Adrenal gland (tissue), 12 donors: ENCODE results near the gene IRF2BP2. TPM values are rescaled to one million over a fixed set of nuclear protein-coding genes. Genes with fewer than 3 reads are reported as not detected.

Source experiments
- DNase-seq, 7 donors: peaks; one replicate each; pipeline ENCODE4 v3.0.0-alpha.2; 2019 to 2020
- H3K27ac ChIP-seq, 5 donors: fragments of 200-600 bp; sonication (generic) in 4 of 5; 1 replicate in 3 of 5; 2 replicates in 2 of 5; pipeline versions ENCODE4 v1.5.1 to v1.8.0; 2016 to 2020; ENCODE audit warnings: mild to moderate bottlenecking in 1 of 5
- H3K27me3 ChIP-seq: fragments of 200-600 bp; 2 replicates; pipeline ENCODE4 v1.8.0; 2021
- H3K36me3 ChIP-seq, 2 donors: fragments of 200-600 bp; replicated peaks in 1 of 2; 1 replicate in 1 of 2; 2 replicates in 1 of 2; pipeline versions ENCODE4 v1.5.1 to v1.8.0; 2018 to 2022
- H3K4me1 ChIP-seq, 2 donors: fragments of 200-600 bp; replicated peaks in 1 of 2; 1 replicate in 1 of 2; 2 replicates in 1 of 2; pipeline versions ENCODE4 v1.5.1 to v1.8.0; 2018 to 2021
- H3K4me3 ChIP-seq, 4 donors: fragments of 200-600 bp; sonication (generic) in 3 of 4; one replicate each; pipeline ENCODE4 v1.5.1; 2016 to 2018
- H3K9me3 ChIP-seq, 3 donors: fragments of 200-600 bp; sonication (generic) in 1 of 3; replicated peaks in 1 of 3; 1 replicate in 2 of 3; 2 replicates in 1 of 3; pipeline versions ENCODE4 v1.5.1 to v1.8.0; 2016 to 2021
- CTCF ChIP-seq, 6 experiments: fragments of 450-650 bp in 4 of 6; fragments of 200-600 bp in 2 of 6; sonication (generic) in 1 of 6; IDR thresholded peaks; 1 replicate in 5 of 6; 2 replicates in 1 of 6; pipeline versions ENCODE4 v1.5.1 to v1.8.0; 2016 to 2021; ENCODE audit warnings: antibody characterized with exemption in 6 of 6, mild to moderate bottlenecking in 2 of 6, moderate library complexity in 1 of 6
- POLR2A ChIP-seq, 2 donors: fragments of 450-650 bp; IDR thresholded peaks; one replicate each; pipeline ENCODE4 v1.6.1; 2017; ENCODE audit warnings: antibody characterized with exemption in 2 of 2, mild to moderate bottlenecking in 2 of 2, moderate library complexity in 1 of 2
- WGBS, 4 donors: extraction: QIAGEN DNeasy Blood & Tissue Kit in 2 of 4; methylation state at CpG; one replicate each; pipeline versions ENCODE4 v1.1.5 to v1.1.7; 2013 to 2017; 5-methylcytosine and 5-hydroxymethylcytosine counted together
- intact Hi-C, 2 donors: fragments of 100-400 bp; cut with DNase I; formaldehyde crosslinking; loops; one replicate each; pipeline versions ENCODE4 v1.14.1 to v1.15.0; 2022 to 2023
- polyA plus RNA-seq, 3 donors: library from polyadenylated mRNA; stranded (reverse); fragments of 200-250 nt in 2 of 3; fragments of 350-450 nt in 1 of 3; fragmentation: Illumina TruSeq in 1 of 3; extraction: RNeasy Lipid Tissue Mini Kit (QIAGEN cat#74804) in 1 of 3; gene quantifications; one replicate each; pipeline ENCODE4 v1.2.3, GENCODE V29; 2013 to 2014
- total RNA-seq, 9 donors: library from RNA; depleted of rRNA in 4 of 9; stranded (reverse); fragments of >200 nt in 4 of 9; fragments of 120-200 nt in 1 of 9; fragmentation: NEBNext Ultra II Directional in 1 of 9; extraction: Animal tissue kit (Norgen Biotek cat#: 25700) in 1 of 9; gene quantifications; one replicate each; pipeline versions ENCODE4 v1.1.0 to v1.2.4, GENCODE V29; 2013 to 2023
- donor health status: healthy with polysubstance abuse.
- donor health status: Bipolar disorder and iron deficiency.
- donor health status: DM: yes; HTN: yes; CAD: no.
- donor health status: DM: no; HTN: no; CAD: no.
- donor health status: DM: no; HTN: no; CAD: no.
- donor health status: DM: yes; HTN: yes; CAD: no.

Gene IRF2BP2
- total and polyA plus RNA-seq, 12 donors: 37.5 to 182 (median 84.4) TPM

- Histone ChIP-seq H3K27me3 (no peaks in the 10 kb centered on the region), H3K4me3 (no peak overlapping the region), H3K27ac (no peak overlapping the region), H3K4me1 (no peaks in the 10 kb centered on the region), H3K9me3 (no peaks in the 10 kb centered on the region), H3K36me3 (no peaks in the 10 kb centered on the region)
- intact Hi-C loops: no loop called here
- WGBS, 4 donors: 72 to 87% (median 80%) methylated on average over 5 to 6 of the region's 6 CpGs
- no peak for TF ChIP-seq CTCF (IDR thresholded peaks at IDR 0.05)
- no peak for TF ChIP-seq POLR2A (IDR thresholded peaks at IDR 0.05)
- no peak for DNase-seq
These were observed 39.5 kb downstream of the IRF2BP2 start for GRCh38 chr1:234570329-234571120.

GRCh38 chr1:234568345-234568744 is 41.6 kb downstream of the IRF2BP2 start:
- Histone ChIP-seq H3K27ac (no peak overlapping the region), H3K4me1 (no peaks in the 10 kb centered on the region), H3K4me3 (no peak overlapping the region), H3K9me3 (no peaks in the 10 kb centered on the region), H3K27me3 (no peaks in the 10 kb centered on the region), H3K36me3 (no peaks in the 10 kb centered on the region)
- 30 to 89% (median 81%) methylated on average over 1 of the region's 1 CpG for WGBS, 4 donors
- no peak for TF ChIP-seq POLR2A (IDR thresholded peaks at IDR 0.05)
- TF ChIP-seq CTCF (IDR thresholded peaks at IDR 0.05): no peak
- intact Hi-C loops: no loop called here
- DNase-seq: no peak

- WGBS, 4 donors: 90 to 100% (median 95%) methylated on average over 2 of the region's 2 CpGs
These were observed 44.8 kb downstream of the IRF2BP2 start for GRCh38 chr1:234565132-234565531.

More at GRCh38 chr1:234565132-234565531, 44.8 kb downstream of the IRF2BP2 start:
- Histone ChIP-seq H3K4me1 (peaks cover 10 to 15% of the 10 kb centered on the region in 2 donors), H3K27me3 (no peaks in the 10 kb centered on the region), H3K4me3 (no peak overlapping the region), H3K9me3 (no peaks in the 10 kb centered on the region), H3K27ac (no peak overlapping the region), H3K36me3 (no peaks in the 10 kb centered on the region)
- no peak for DNase-seq
- no peak for TF ChIP-seq POLR2A (IDR thresholded peaks at IDR 0.05)
- no peak for TF ChIP-seq CTCF (IDR thresholded peaks at IDR 0.05)
- intact Hi-C loops: no loop called here
